Fibroblast of skin of right biceps (primary cell): ENCODE results near the gene CA14.
A peak's percentile ranks its signal among the peaks of the same experiment; 100 is the strongest.
"Not testable (repeated sequence)": the region's sequence is repeated elsewhere in the genome, so short reads cannot be mapped to it uniquely, and the experiment has no call there.

Source experiments
- DNase-seq: peaks from one replicate; pipeline ENCODE4 v3.0.0-alpha.2; 2013

Gene CA14

DNA sequence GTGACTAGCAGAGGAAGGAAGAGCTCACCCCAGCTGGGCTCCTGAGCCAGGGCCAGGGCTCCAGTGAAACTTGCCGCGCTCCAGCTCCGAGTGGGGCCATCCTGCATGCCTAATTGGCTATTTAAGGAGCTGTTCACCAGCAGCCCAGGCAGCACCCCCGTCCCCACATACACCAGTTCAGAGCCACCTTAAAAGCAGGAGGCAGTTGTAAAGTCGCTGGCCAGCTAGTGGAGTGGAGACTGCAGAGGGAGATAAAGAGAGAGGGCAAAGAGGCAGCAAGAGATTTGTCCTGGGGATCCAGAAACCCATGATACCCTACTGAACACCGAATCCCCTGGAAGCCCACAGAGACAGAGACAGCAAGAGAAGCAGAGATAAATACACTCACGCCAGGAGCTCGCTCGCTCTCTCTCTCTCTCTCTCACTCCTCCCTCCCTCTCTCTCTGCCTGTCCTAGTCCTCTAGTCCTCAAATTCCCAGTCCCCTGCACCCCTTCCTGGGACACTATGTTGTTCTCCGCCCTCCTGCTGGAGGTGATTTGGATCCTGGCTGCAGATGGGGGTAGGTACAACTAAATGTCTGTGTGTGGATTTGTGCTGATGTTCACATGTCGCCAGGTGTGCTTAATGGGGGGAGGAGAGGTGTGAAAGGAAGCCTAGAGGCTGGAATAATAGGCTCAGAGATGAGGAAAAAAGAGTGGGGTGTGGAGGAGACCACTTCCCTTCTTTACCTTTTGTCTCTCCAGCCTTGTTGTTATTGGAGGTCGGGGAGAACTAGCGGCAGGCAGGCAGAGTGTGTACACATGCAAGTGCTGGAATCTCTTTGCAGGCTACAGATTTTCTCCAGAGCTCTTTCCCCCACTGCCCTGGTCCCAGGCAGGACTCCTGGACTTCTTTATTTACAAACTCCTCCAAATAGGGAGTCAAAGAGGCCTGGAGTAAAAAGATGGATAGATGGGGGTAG lies at the start of gene CA14:
CA14 (plus strand) TSS at position 151 of the 962 bp plus-strand sequence; CDS start at position 506, 355 bp downstream.
- no peak for DNase-seq

DNA sequence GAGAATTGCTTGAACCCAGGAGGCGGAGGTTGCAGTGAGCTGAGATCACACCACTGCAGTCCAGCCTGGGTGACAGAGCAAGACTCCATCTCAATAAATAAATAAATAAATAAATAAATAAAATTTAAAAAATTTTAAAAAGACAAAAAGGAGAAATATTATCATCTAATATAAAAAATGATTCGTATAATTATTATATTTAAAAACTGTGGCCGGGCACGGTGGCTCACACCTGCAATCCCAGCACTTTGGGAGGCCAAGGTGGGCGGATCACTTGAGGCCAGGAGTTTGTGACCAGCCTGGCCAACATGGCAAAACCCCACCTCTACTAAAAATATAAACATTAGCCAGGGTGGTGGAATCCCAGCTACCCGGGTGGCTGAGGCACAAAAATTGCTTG lies 49.1 kb upstream of the CA14 start:
- not testable (repeated sequence) for DNase-seq

DNA sequence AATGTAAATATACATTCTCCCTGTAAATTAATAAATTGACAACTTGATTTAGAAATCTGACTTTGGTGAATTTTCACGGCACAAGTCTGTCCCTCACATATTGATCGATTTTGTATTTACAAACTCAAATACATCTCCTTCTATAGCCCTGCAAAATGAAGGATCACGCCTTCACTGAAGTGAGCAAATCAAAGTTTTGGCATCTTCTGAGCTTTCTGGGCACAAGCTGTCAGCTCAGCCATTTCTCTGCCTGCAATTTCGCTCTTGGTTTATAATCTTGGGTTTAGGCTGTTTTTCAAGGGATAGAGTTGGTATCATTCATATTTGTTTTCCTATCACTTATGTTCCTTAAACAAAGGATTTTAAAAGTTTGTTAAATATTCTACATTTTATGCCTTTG lies 47.5 kb upstream of the CA14 start:
- no peak for DNase-seq

DNA sequence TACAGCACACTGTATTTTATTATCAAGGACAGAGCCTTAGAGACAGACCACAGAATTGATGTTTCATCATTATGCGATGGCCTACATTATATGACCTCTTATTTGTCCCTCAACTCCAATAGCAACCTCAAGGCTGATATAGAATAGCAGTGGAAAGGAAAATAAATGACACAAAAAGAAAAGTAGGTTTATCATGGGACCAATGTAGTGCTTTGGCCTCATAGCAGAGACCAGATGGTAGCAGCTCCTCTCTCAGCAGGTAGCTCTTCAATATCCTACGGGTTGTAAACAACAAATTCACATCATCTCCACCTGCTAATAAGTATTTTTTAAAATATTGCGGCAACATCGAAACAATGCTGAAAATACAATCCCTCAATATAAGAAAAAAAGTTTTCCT lies 46.9 kb upstream of the CA14 start:
- DNase-seq: no peak

DNA sequence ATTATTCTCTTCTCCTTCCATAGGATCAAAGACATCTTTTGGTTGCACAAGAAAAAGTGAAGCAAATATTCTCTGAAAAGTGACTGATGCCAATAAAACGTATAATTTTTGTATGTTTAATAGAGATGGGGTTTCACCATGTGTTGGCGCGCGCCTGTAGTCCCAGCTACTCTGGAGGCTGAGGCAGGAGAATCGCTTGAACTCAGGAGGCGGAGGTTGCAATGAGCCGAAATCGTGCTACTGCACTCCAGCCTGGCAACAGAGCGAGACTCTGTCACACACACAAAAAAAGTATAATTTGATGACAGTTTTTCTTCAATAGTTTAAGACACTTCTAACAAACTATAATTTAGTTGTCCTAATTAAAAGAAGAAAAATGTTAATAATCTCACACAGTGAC lies 45.5 kb upstream of the CA14 start:
- no peak for DNase-seq

DNA sequence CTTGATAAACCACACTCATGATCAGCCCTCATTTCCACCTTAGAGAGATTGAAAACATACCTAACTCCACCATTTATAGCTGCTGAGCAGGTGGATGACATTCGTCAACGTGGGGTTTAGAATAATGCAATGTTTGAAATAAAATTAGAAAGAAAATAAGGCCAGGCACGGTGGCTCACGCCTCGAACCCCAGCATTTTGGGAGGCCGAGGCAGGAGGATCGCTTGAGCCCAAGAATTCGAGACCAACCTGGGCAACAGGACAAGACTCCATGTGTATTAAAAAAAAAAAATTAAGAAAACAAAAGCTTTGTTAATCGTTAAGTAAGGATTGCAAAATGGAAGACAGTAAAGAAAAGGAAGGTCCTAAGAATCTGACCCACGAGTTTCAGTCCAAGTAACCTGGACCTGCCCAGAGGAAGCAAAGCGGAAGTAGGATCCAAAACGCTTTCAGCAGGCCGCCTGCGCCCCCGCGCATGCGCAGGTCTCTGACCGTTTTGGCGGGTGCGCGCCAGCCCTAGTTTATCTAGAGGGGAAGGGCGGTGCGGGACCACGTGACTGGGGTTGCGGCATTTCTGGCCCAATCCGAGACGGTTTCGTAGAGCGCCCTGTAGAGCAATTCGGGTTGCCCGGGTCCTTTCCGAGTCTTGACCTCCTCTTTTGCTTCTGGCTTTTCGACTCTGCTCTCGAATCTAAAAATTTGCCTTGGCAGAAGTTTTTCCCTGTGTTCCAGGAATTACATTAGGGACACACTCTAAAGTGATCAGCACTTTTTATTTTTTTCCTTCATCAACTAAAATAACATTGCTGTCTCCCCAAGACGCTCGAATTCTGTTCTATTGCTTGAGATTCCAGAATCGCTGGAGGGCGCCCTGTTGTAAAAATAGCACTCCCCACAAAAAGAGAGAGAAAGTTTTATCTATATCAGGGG lies 44.1 kb upstream of the CA14 start:
- DNase-seq: peak; percentile 94

DNA sequence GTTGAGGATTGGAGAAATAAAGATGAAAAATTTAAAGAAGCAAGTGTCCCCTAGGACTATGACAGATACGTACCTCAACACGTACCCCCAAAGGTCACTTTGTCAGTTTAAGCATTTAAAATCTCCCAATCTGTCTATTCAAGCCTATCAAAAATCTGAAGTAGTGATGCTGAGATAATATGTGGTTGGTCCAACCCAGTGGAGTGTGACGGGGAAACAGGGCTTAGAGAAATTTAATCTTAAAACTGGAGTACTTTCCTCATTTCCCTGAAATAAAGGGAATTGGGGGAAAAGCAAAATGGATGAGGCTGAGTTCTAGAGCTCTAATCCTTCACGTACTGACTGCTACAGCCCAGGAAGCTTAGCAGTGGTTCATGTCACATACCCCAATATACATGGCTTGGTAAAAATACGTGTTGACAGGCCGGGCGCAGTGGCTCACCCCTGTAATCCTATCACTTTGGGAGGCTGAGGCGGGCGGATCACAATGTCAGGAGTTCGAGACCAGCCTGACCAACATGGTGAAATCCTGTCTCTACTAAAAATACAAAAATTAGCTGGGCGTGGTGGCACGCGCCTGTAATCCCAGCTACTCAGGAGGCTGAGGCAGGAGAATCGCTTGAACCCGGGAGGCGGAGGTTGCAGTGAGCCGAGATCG lies 43.3 kb upstream of the CA14 start:
- not testable (repeated sequence) for DNase-seq

DNA sequence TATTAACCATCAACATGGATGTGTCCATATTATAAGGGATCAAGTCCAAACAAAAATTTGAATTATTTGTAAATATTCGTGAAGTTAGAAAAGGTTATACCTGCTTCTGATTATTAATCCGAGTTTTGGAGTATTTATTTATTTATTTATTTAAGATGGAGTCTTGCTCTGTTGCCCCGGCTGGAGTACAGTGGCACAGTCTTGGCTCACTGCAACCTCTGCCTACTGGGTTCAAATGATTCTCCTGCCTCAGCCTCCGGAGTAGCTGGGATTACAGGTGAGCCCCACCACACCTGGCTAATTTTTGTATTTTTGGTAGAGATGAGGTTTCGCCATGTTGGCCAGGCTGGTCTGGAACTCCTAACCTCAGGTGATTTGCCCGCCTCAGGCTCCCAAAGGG lies 41.7 kb upstream of the CA14 start:
- not testable (repeated sequence) for DNase-seq

DNA sequence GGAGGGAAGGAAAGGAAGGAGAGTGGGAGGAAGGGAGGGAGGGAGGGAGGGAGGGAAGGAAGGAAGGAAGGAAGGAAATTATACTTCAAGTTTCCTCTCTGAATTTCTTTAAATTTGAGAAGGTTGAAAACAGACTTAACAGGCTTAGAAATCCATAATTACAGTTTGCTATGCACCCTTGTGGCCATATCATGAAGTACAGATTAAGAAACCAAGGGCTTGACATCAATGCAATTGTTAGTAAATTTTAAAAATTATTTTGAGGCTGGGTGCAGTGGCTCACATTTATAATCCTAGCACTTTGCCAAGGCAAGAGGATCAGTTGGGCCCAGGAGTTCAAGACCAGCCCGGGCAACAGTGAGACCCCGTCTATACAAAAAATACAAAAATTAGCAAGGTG lies 36.0 kb upstream of the CA14 start:
- DNase-seq: peak; percentile 36

DNA sequence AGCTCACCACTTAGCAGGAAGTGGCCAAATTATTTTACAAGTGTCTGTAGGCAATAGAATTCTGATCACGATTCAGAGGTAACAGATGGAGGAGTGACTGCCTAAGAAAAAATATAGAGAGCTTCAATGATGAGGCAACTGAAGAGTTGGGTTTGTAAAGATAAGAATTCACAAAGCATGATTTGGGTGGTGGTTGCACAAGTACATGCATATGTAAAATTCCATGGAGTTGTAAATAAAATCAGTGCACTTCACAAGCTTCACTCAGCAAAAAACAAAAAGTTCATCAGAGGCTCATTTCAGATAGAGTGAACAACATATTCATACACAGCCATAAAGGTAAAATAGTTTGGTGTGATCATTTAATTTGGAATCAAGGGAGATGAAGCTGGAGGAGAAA lies 32.6 kb upstream of the CA14 start:
- DNase-seq: no peak

DNA sequence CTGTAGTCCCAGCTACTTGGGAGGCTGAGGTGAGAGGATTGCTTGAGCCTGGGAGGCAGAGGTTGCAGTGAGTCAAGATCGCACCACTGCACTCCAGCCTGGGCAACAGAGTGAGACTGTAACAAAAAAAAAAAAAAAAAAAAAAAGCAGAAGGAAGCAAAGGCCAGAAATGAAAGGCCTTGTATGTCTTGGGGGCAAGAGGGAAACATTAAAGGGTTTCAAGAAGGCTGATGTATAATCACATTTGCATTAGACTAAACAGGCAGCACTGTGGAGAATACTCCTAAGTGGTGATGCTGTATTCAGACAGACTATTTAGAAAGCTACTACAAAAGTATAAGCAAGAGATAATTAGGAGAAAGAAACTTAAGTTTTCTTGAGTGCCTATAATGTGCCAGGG lies 32.0 kb upstream of the CA14 start:
- no peak for DNase-seq

DNA sequence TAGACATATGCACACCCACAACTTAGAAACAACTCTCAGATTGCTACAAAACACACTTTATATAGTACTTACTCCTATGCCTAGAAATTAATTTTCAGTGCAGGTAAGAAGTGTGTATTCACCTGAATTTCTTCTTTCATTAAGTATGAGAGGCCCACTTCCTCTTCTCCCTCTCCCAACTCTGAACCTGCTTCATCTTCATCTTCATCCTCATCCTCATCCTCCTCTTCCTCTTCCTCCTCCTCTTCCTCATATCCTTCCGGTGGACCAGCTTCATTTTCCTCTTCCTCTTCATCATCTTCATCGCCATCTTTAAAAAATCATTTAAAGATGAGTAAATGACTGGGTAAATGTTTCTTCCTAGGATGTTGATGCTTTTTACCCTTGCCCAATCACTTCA lies 31.1 kb upstream of the CA14 start:
- no peak for DNase-seq

DNA sequence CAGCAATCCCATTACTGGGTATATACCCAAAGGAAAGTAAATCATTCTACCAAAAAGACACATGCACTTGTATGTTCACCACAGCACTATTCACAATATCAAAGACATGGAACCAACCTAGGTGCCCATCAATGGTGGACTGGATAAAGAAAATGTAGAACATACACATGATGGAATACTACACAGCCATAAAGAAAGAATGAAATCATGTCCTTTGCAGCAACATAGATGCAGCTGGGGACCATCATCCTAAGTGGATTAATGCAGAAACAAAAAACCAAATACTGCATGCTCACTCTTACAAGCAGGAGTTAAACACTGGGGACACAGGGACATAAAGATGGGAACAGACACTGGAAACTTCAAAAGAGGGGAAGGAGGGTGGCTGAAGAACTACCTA lies 30.3 kb upstream of the CA14 start:
- no peak for DNase-seq

DNA sequence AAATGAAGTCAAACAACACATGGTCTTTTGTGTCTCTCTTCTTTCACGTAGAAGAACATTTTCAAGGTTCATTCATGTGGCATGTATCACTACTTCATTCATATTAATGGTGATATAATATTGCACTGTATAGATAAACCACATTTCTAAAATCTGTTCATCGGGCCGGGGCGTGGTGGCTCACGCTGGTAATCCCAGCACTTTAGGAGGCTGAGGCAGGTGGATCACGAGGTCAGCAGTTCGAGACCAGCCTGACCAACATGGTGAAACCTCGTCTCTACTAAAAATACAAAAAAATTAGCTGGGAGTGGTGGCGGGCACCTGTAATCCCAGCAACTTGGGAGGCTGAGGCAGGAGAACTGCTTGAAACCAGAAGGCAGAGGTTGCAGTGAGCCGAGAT lies 29.3 kb upstream of the CA14 start:
- DNase-seq: not testable (repeated sequence)

DNA sequence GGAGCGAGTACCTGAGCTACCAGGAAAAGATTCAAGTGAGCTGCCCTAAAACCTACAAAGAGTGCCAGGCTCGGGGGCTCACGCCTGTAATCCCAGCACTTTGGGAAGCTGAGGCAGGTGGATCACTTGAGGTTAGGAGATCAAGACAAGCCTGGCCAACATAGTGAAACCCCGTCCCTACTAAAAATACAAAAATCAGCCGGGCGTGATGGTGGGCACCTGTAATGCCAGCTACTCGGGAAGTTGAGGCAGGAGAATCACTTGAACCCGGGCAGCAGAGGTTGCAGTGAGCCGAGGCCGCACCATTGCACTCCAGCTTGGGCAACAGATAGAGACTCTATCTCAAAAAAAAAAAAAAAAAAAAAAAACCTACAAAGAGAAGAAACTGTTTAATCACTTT lies 24.7 kb upstream of the CA14 start:
- DNase-seq: not testable (repeated sequence)

DNA sequence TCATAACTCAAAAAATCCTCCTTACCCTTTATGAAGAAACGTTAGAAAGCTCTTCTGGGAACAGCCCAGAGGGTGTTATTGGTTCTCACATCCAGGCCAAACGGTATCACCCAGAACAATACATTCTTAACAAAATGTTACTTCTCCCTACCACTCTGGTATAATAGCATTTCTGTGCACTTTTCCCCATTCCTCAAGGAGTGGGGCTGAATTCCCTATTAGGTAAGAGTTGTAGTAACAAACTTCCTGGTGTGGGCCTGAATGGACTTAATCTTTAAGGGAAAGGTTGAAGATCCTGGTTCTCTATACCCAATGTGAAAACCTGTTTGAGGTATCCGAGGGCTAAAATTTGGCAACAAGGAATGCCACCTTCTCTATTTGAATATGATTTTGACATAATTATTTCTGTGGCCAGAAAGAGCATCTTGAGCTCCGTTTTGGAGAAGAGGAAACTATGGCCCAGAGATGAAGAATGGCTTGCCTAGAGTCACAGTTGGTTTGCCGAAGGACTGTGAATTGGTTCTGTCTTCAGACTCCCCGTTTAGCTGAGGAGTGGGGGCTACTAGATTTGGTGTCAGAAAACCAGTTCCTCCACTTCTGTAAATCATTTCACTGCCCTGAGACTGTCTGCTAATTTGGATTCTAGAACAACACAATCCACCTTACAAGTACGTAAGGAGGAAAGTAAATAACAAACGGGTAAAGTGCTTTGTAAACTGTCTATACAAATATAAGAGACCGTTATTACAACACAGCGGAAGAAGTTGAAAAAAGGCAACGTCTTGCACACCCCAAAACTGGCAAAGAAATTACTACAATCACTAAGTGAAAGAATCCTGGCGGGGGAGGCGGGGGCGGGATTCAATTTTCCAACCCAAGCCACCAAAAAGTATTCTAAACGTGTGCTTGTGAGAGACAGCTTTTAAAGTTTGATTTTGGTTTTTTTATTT lies 23.9 kb upstream of the CA14 start:
- no peak for DNase-seq

DNA sequence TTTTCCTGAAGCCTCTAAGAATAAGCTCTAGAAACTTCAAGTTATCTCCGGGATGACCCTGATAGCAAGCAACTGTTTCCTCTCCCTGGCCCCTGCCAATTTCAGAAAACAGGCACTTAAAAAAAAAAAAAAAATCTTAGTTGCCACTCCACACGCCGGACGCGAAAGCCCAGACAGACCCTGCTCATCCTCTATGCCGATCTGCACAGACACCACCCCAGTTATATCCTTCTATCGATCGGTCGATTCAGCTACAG lies 23.3 kb upstream of the CA14 start:
- no peak for DNase-seq

DNA sequence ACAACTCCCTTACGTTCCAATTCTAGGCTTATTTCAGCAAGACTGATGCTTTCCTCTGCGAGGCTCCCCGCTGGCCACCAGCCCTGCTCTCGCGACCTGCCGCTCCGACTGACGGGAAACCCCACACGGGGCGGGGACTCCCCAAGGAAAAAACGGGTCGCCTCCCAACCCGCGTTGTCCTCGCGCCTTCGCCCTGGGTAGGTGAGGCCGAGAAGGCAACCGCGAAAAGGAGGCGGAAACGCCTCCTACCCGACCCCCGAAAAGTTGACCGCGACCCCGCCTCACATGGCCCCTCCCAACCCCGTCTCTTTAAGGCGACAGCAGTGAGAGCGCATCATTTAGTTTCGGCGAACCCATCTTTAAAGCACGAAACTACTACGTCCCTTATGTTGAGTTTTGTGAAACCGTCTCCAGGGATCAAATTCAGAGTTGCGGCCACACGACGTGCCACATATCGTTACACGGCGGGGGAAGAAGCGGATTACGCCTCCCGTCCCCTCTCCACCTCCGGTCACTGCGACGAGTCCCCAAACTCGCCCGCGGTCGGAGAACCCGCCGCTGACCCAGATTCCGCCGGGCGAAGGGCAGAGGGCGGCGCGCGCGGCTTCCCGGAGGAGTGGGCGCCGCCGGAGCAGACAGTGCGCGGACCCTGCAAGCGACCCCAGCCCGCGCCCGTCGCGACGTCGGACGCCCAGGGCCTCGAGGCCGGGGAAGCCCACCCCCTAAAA lies 22.8 kb upstream of the CA14 start:
- DNase-seq: peak; percentile 77

DNA sequence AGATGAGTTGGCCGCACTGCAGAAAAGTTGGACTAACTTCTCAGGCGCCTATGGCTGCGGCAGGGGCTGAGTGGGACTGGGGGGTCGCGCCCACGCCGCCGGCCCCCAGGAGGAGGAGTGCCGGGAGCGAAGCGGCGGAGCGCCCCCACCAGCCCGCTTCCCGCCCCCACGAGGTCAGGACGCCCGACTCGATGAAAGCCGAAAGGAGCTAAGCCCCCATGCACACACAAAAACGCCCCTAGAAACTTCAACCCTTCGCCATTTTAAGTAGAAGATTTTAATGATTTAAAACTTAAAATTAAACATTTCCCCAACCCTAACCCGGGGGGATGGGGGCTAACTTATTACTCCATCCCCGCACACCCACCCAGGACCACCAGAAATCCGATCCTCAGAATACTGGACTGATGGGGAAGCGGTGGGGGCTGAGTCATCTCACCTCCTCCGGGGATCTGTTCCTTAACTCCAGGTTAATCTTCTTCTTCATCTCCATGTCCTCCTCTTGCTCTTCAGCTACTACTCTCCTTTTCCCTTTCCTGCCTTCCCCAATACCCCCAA lies 22.2 kb upstream of the CA14 start:
- no peak for DNase-seq

DNA sequence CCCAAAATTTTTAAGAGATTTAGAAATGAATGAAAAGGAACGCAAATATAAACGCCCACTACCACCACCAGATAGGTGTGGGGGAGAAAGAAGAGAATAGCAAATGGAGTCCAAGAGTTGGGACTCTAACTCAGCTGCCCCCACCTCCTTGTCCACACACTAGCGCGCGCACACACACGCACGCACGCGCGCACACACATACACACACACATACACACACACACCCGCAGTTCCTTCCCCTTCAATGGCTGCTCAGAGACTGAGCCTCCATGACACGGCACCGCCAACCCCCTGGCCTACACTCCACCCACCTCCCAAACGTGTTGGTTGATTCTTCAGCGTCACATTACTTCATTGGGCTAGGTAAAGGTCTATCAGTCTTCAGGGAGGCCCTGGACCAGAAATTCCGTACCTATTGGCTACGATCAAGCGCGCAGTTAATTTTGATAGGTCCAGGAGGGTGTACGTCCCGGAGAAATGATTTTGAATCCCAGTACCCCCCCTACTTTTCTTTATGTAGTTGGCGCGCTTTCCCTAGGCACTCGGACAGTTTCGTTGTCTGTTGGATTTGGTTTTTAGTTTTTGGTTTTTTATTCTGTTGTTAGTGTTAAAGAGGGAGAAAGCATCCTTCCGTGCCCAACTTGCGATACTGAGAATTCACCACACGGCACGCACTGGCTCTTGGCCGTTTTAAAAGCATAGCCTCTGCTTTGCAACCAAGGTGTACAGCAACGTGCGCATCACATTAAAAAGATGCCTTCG lies 21.5 kb upstream of the CA14 start, which contains the start of gene ANP32E:
ANP32E (minus strand) TSS at position 261 of the 762 bp plus-strand sequence. CDS start 326 bp downstream, outside the sequence.
- peak; percentile 100 for DNase-seq
